ENCODE data around the gene PEPD.

DNA sequence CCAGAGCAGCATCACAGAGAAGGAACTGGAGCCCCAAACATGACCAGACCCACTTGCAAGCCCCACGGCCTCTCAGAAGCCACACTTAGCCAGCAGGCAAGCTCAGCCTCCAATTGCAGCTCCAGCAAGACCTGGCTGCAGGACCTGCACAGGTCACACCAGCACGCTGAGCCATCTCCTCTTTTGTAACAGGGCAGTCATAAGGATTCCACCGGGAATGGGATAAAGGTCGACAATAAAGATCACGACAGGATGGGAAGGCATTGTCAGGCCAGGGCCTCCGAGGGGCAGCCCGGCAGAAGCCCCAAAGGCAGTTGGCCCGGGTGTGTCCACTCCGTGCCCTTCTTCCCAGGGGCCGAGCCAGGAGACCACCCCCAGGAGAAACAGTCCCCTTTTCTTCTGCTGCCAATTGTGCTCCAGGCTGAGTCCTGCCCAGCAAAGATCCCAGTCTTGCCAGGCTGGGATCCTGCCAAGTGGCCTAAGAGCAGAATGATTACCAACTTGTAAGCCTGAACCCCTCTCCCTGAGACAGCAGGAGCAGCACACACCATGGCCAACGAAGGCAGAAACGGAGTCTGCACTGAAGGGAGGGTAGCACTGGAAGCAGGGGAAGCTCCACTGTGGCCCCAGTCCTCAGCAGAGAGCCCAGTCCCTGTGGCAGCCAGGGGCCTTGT is 12.5 kb downstream of the PEPD start:
- no peak for TF ChIP-seq POLR2A (IDR thresholded peaks at IDR 0.05)
- TF ChIP-seq, protein P1, sequence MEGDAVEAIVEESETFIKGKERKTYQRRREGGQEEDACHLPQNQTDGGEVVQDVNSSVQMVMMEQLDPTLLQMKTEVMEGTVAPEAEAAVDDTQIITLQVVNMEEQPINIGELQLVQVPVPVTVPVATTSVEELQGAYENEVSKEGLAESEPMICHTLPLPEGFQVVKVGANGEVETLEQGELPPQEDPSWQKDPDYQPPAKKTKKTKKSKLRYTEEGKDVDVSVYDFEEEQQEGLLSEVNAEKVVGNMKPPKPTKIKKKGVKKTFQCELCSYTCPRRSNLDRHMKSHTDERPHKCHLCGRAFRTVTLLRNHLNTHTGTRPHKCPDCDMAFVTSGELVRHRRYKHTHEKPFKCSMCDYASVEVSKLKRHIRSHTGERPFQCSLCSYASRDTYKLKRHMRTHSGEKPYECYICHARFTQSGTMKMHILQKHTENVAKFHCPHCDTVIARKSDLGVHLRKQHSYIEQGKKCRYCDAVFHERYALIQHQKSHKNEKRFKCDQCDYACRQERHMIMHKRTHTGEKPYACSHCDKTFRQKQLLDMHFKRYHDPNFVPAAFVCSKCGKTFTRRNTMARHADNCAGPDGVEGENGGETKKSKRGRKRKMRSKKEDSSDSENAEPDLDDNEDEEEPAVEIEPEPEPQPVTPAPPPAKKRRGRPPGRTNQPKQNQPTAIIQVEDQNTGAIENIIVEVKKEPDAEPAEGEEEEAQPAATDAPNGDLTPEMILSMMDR (IDR thresholded peaks at IDR 0.05): no peak
